GM18873 (cell line): ENCODE results near the gene CCND3.
A peak's percentile ranks its signal among the peaks of the same experiment; 100 is the strongest.
"Not testable (repeated sequence)": the region's sequence is repeated elsewhere in the genome, so short reads cannot be mapped to it uniquely, and the experiment has no call there.

Experiments
- ATAC-seq: cut with Tn5 transposase; IDR thresholded peaks from one replicate; pipeline ENCODE4 v1.9.1; 2021; ENCODE audit warnings: mild to moderate bottlenecking, moderate library complexity, moderate number of reproducible peaks; ENCODE audit not compliant: unreplicated experiment, low FRiP score

CCND3 gene

DNA sequence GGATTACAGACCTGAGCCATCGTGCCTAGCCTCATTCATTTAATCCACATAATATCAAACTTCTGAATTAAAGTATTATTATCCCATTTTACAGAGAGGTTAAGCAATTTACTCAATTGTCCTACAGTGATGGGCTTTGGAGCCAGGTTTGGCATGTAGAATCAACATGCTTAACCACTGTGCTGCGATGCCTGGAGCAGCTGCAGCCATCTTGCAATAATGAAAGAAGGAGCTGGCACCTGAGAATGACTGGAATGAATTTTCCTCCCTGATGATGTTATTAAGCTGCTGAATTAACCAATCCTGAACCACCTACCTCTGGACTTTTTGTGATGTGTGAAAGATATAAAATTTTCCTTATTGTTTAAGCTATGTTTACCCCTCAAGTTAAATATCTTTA, 13.1 kb upstream of the CCND3 start:
- ATAC-seq, result no peak

DNA sequence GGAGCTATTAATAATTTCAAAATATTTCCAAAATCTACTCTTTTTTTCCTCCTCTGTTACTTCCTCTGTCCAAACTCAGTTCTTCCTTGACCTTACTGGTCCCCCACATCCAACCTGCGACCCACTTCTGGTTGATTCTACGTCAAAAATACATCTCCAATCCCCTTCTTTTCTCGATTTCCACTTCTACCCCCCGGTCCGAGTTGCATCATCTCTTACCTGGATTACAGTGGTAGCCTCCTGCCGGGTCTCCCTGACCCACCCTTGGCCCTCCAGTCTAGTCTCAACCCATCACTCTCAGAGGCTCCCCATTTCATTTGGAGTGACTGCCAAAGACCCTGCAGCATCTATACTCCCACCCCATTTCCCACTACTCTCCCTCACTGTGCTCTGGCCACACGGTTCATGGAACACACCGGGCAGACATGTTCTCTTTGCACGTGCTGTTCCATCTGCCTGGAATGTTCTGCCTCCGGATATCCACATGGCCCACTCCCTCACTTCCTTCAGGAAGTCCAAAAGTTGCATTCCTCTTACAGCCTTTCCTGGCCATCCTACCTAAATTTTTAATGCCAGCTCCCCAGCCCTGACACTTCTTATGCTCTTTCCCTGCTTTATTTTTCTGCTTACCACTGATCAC, 6.1 kb upstream of the CCND3 start:
- no peak for ATAC-seq

DNA sequence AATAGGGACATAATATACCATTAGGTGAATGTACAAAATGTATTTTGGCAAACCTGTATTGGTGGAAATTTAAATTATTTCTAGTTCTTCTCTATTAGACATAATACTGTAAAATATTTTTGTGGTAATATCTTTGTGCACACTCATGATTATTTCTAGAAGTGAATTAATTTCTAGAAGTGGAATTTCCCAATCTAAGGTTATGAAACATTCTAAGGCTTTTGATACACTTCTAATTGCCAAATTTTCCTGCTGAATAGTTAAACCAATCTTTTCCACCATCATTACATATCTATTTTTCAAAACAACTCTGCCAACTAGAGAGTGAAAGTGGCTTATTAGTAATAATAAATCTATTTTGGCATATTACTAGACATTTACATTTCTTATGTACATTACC, 1.8 kb upstream of the CCND3 start:
- no peak for ATAC-seq

DNA sequence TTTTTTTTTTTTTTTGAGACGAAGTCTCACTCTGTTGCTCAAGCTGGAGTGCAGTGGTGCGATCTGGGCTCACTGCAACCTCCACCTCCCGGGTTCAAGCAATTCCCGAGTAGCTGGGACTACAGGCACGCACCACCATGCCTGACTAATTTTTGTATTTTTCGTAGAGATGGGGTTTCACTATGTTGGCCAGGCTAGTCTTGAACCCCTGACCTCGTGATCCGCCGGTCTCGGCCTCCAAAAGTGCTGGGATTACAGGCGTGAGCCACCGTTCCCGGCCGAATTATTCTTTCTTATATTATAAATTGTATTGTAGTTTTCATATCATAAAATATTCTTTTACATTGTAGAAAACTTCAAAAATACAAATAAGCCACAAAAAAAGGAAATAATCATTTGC, 1.3 kb upstream of the CCND3 start:
- not testable (repeated sequence) for ATAC-seq

DNA sequence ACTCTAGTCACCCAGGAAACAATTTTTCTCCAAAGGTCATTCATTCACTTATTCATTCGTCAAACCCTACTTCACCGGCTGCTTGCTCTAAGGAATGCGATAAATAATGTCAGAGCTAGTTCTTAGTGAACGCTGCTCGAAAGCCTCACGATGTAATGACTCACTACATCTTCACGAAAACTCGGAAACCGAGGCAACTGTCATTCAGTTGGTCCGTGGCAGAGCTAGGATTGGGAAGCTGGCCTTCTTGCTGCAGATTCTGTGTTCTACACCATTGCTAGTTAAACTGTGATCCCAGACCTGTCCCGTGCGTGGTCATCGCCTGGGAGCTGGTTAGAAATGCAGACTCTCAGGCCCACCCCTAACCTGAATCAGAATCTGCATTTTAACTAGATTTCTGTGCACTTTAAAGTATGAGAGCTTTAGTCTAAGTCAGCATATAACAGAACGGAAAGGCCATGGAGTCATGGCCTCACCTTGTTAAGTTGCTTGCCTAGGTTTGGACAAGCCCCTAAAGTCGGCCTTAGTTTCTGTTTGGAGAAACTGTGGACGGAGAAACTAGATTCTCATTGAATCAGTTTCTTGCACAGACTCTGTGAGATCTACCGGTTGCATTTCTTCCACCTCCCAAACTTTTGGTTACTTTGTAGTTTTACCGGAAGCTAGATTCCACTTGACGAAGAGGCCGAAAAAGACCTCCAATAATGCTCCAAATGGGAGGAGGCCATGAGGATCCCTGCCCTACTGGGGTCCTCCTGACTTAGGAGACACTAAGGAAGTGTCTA, 651 bp upstream of the CCND3 start:
- peak; percentile 12 for ATAC-seq

DNA sequence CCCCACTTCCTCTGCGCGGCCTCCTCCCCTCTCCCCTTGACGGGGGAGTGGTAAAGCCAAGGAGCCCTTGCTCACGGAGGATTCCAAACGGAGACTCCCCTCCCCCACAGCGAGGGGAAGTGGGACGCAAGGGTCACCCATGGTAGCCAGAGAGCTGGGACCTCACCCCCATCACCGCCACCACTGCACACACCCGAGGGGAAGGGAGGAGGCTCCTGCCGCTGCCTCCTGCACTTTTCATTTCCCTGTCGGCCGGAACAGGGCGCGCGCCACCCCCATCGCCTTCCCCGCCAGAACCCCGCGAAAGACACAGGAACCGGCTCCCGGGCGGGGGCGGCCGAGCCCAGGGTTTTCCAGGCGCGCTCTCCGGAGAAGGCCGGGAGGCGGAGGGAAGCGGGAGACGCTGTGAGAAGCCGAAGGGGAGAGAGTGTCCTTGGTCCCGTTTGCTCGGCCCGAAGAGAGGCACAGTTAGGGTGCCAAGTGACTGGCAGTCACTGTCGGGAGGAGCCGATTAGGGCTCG, 789 bp downstream of the CCND3 start:
- peak; percentile 4 for ATAC-seq

DNA sequence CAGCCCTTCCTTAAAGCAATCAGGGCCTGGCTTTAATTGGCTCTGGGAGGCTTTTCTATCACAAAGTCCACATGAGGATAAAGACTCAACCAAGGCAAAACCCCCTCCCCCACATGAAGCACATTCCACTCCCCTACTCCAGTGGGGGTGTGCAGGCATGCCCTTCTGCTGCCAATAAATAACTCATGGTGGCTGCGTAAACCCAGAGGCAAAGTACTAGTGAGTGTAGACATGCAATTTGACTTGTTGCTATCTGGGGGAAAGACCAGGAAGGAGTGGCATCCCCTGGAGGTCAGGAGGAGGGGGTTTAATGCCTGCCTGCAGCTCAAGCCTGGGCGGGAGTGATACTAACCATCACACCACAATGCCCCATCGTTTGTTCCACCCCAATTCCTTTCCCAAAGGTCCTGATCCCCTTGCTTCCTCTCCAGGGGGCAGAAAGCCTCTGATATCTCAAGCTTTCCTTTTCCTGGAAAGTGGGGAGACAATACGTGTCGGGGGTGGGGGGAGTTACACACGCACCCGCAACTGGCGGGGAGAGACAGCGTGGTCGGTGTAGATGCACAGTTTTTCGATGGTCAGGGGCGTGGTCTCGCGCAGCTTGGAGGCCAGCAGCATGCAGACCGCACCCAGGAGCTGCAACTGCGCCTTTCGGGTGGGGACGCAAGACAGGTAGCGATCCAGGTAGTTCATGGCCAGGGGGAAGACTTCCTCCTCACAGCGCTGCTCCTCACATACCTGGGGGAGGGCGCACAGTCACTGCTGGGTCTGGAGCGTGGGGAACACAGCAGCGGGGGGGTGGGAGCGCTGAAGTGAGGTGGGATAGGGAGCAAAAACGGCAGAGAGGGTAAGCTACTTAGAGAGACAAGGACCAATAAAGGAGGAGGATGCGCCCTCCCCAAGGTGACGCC, 1.5 kb downstream of the CCND3 start:
- no peak for ATAC-seq

DNA sequence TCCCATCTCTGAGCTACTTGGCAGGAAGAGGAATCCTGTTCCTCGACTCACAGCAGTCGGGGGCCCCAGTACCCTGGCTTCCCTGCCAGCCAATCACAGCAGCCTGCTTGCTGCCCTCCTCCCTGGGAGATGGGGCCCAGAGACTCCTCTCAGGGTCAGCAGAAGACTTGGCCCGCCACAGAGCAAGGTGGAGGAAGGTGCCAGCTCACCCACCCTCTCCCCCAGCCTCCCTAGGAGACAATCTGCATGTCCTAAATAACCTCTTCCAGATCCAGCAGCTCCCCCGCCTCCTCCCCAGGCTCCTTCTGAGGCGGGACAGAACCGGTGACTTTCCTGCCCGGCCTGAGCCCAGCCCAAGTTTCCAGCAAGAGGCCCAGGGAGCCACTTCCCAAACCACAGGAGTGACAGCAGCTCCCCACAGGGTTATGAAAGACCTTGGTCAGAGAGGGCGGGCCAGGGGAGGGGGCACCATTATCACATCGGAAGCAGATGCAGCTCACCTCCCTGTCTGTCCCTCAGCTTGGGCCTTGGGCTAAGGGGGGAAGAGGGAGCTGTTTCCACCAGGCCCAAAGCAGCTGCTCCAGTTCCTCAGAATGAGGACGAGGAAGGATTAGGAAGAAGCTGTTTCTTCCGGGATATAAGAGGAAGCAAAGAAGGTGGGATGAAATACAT, 2.3 kb downstream of the CCND3 start:
- no peak for ATAC-seq

DNA sequence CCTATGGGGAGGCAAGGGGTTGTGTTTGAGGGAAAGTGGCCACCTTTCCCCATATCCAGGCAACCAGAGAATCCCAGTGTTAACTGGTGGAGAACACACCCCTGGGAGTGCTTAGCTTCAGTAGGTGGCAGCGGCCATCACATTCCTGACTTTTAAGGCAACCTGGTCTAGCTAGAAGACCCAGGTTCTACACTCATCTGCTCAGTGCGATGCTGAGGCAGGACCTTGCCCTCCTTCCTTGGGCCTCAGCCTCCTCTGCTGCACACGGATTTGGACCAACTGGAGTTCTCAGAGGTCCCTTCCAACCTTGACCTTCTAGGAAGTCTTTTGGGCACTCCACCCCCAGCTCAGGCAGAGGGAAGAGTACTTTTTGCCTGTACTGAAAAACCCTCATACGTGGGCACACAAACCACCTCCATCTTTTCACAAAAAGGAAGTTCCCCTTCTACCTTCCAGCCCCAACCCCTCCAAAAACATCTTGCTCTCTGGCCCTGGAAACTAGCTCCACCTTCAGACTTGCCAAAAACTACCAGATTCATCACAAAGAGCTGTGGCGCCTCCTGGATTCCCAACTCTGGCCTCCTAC, 2.9 kb downstream of the CCND3 start:
- ATAC-seq, result no peak

DNA sequence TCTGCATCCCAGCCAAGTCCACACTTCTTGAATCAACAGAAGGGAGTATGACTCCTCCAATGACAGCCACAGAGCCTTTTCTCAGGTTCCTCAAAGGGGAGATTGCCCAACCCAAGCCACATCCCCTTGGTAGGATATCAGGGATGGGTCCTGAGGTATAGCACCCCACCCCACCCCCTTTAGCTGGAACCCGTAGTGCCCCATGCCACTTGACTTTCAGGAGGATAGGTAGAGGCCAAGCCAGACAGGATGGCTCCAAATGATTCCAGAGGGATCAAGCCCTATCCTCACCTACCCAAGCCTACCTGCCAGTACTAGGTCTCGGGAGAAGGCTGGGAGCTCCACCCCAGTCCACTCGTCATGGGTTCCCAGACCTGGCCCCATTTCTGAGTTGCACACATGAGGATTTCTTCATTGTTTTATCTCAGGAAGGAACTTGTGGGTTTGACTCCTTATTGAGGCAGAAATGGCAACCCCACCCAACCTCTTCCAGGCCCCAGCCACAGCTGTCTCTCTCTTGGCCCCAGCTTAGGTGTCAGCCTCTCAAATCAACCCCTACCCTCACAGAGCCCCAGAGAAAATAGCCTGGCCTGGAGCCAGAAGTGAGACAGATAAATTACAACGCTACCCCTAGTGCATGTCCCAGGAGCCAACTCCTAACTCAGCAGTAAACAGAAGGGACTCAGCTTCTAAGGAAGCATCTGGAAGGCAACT, 3.6 kb downstream of the CCND3 start:
- no peak for ATAC-seq

DNA sequence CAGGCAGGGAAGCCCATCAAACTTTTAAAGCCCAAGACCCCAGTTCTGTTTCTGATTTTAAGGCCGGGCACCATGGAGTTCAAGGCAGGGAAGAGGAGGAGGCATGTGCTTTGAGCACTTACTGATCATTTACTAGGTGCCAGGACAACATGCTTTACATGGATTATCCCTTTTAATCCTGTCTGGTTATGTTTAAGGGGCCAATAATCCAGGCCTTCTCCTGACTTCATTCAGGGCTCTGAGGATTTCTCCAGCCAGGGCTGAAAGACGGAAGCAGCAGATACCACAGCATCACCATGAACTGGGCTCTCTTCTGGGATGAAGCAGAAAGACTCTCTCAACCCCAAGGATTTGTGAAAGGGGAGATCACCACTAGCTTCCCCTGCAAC, 4.1 kb downstream of the CCND3 start:
- no peak for ATAC-seq

DNA sequence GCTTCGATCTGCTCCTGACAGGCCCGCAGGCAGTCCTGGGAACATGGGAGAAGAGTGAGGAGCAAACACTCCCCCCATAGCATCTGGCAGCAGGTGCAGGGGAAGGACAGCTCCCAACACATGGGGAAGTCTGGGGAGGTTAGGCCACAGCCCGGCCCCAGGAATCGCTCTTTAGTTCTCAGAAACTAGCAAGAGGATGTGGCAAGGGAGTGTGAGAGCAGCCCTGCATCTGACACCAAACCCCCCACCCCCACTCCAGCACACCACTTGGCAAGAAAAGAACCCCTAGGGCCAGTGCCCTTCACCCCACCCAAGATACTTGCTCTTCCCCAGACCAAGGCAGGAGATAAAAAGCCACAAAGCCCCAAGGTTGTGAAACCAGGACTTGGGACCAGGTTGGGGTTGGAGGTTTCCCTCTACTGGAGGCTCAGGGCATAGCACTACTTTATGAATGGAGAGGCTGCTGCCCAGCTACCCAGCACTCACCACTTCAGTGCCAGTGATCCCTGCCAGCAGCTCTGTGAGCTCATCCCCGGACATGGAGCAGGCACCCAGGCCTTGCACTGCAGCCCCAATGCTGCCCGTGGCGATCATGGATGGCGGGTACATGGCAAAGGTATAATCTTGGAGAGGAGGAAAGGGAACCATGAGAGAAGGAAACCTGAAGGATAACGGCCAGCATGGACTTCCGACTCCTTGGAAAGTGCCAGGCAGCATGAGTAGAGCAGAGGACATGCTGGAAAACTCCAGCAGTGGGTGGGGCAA, 5.4 kb downstream of the CCND3 start:
- no peak for ATAC-seq

DNA sequence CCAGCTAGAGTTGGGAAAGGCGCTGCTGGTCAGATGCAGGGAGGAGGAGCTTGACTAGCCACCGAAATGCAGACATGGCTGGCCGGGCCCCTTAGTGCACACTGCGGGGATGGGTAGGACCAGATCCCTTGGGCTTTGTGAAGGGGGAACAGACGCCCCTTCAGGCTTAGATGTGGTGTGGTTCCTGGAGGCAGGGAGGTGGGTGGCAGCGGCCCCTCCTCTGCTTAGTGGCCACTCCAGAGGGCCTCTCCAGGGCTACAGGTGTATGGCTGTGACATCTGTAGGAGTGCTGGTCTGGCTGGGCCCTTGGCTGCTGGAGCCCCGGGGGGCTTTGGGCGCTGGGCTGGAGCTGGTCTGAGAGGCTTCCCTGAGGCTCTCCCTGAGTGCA, 5.9 kb downstream of the CCND3 start:
- no peak for ATAC-seq

DNA sequence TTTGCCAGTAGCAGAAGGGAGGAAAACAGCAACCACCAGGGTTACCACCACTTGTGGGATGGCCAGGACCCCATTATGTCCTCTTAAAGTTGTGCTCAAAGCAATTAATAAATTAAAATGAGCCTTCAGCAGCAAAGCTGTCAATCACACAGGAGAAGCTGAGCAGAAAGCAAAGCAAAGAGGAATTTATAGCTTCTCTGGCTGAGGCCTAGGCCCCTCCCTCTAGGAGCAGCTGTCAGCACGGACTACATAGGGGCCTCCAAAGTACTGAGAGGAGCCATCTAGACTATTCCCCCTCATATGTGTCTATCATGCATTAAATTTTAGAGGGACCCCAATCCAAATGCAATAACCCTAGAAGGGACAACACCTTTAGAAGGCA, 6.4 kb downstream of the CCND3 start:
- no peak for ATAC-seq

DNA sequence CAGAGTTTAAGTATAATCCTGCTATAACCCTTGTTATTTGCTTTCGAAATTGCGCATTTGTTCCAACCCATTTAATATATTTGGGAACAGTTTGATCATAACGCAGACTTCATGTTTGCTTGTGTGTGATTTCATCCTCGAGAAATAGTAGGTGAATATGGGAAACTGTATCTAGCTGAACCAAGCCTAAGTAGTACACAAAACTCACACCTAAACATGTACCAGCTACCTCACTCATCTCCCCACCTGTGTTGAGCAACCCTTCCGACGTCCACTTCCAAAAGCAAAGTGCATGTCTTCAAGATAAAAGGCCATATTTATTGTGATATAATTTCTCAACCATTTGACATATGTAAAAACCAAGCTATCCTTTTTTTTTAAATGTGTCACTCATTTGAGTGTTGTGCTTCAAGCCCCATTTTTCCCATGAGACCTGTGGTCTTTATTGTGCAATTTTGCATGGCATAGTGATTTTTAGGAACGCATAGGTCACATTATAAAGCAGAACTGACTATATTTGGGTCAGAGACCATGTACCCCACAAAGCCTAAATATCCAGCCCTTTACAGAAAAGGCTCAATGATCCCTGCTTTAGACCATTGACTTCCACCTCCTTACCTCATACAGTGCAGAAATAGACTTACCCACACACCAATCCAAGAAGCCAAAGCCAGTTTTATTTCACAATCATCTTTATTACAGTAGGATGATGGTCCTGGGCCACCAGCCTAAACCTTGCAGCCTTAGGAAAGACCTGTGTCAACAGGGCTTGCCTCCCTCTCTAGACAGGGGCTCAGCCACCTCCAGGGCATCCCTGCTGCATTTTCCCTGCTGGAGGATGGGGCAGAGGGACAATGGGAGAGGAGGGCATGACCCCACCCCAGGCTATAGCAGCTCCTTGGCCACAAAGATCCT, 7.1 kb downstream of the CCND3 start:
- ATAC-seq, result no peak

DNA sequence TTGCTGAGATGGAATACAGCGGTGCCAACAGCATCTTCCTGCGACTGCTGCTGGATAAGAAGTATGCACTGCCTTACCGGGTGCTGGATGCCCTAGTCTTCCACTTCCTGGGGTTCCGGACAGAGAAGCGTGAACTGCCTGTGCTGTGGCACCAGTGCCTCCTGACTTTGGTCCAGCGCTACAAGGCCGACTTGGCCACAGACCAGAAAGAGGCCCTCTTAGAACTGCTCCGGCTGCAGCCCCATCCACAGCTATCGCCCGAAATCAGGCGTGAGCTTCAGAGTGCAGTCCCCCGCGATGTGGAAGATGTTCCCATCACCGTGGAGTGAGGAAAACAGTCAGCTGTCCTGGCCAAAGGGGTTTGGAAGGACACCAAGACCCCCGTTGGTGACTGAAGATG, 9.2 kb downstream of the CCND3 start:
- no peak for ATAC-seq

DNA sequence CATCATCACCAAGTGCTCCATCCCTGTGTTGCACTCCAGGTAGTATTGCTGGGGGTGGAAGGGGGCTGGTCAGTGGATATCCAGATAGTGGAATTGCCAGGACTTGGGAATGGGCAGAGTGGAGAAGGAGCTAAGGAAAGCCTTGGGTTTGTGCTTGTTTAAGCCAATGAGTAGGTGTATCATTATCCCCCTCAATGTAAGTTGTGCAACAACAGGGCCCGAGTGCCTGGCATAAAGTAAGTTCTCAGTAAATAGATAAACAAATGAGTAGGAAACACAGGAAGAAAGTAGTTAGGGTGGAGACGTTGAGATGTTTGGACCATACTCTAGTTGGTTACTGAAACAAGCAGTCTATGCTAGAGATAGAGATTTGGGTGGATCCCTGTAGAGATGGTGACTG, 9.8 kb downstream of the CCND3 start:
- ATAC-seq, result no peak

DNA sequence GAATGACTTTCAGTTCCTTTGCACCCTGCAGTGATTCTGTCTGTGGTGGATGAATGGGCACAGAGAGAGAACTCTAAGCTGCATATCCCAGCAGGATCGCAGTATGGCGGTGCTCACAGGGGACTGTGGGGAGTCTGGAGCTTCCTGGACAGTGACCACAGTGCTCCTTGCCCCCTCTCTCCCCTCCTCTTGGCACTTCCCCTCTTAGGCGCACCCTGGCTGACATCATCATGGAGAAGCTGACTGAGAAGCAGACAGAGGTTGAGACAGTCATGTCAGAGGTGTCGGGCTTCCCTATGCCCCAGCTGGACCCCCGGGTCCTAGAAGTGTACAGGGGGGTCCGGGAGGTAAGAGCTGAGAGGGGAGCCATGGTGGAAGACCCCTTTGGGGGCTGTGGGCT, 11.7 kb downstream of the CCND3 start:
- ATAC-seq, result no peak
